NCI-H748 treated with DMSO at 0.1 percent for 48 hours (cell line): Measurements from ENCODE around the gene CAPN8.

Experiments
- DNase-seq: peaks from one replicate; lab custom pipeline; 2025; lab: John Stamatoyannopoulos, UW

CAPN8 gene

GRCh38 chr1:223654083-223654482 lies 11.4 kb downstream of the CAPN8 start:
- DNase-seq = no peak

GRCh38 chr1:223653431-223653830 lies 12.1 kb downstream of the CAPN8 start:
- no peak for DNase-seq

- no peak for DNase-seq
Measured at GRCh38 chr1:223653015-223653414, 12.5 kb downstream of the CAPN8 start.

GRCh38 chr1:223652436-223652941 lies 13.0 kb downstream of the CAPN8 start:
- no peak for DNase-seq

GRCh38 chr1:223651291-223651991 lies 14.1 kb downstream of the CAPN8 start:
- no peak for DNase-seq

GRCh38 chr1:223650465-223650864 lies 15.0 kb downstream of the CAPN8 start:
- DNase-seq = no peak

- DNase-seq = no peak
Measured at GRCh38 chr1:223649222-223649621, 16.3 kb downstream of the CAPN8 start.

GRCh38 chr1:223647249-223647648 lies 18.3 kb downstream of the CAPN8 start:
- no peak for DNase-seq

- DNase-seq = no peak
Measured at GRCh38 chr1:223645903-223646302, 19.6 kb downstream of the CAPN8 start.

GRCh38 chr1:223642237-223642636 lies 23.3 kb downstream of the CAPN8 start:
- peak; percentile 32 for DNase-seq

- DNase-seq = no peak
Measured at GRCh38 chr1:223641523-223642039, 23.9 kb downstream of the CAPN8 start.

GRCh38 chr1:223639331-223639749 lies 26.2 kb downstream of the CAPN8 start:
- DNase-seq = no peak

GRCh38 chr1:223635236-223635635 lies 30.3 kb downstream of the CAPN8 start:
- DNase-seq = no peak

GRCh38 chr1:223634423-223634822 lies 31.1 kb downstream of the CAPN8 start:
- no peak for DNase-seq

GRCh38 chr1:223631956-223632355 lies 33.5 kb downstream of the CAPN8 start:
- DNase-seq = no peak

GRCh38 chr1:223631473-223631872 lies 34.0 kb downstream of the CAPN8 start:
- no peak for DNase-seq

GRCh38 chr1:223629126-223629457 lies 36.4 kb downstream of the CAPN8 start:
- DNase-seq = no peak

- DNase-seq = peak; percentile 10
Measured at GRCh38 chr1:223628233-223629125, 37.0 kb downstream of the CAPN8 start.

GRCh38 chr1:223622132-223622842 lies 43.2 kb downstream of the CAPN8 start:
- DNase-seq = no peak

GRCh38 chr1:223621312-223621734 lies 44.2 kb downstream of the CAPN8 start:
- DNase-seq = no peak

- no peak for DNase-seq
Measured at GRCh38 chr1:223620297-223620897, 45.1 kb downstream of the CAPN8 start.

GRCh38 chr1:223618680-223619079 lies 46.8 kb downstream of the CAPN8 start:
- no peak for DNase-seq
